Endothelial cell of umbilical vein (primary cell): ENCODE data around the gene MRPS27. TPM values are rescaled to one million over a fixed set of nuclear protein-coding genes. Genes with fewer than 3 reads are reported as not detected.

Experiments
- BruUV-seq: library from RNA; stranded (reverse); fragments of 400-500 nt; replicated peaks from 2 replicates; lab custom pipeline; 2021; lab: Mats Ljungman, UMichigan
- CTCF ChIA-PET: fragments of 300-600, 350-600 bp; sonication (Branson Sonifier 250); formaldehyde crosslinking; loops from one replicate; lab custom pipeline; 2021; ENCODE audit warnings: antibody characterized with exemption, inconsistent platforms; lab: Charles Lee
- POLR2A ChIA-PET: fragments of 300-600, 350-600 bp; sonication (Branson Sonifier 250); formaldehyde crosslinking; loops from one replicate; lab custom pipeline; 2021; ENCODE audit warnings: antibody characterized with exemption, inconsistent platforms; lab: Charles Lee
- DNase-seq: peaks from one replicate; pipeline ENCODE4 v3.0.0-alpha.2; 2011; ENCODE audit warnings: low read depth, low spot score
- FAIRE-seq: peaks from 2 replicates; lab custom pipeline; 2011; peaks lifted over from hg19 to GRCh38; lab: Jason Lieb, UNC
- H2AFZ ChIP-seq: 2 replicates; pipeline ENCODE4 v1.6.0; 2012; ENCODE audit warnings: low read depth, low read length, control low read depth, inconsistent platforms
- H3K27ac ChIP-seq: 2 replicates; pipeline ENCODE4 v1.5.1; 2011; ENCODE audit warnings: low read depth, mild to moderate bottlenecking, control low read depth, low read length, moderate library complexity; ENCODE audit not compliant: insufficient read depth
- H3K27me3 ChIP-seq, 2 experiments: 2 replicates each; pipeline versions ENCODE4 v1.6.0 to v1.6.1; 2011; ENCODE audit warnings: low read length in 2 of 2, mixed read lengths in 1 of 2; ENCODE audit not compliant: control insufficient read depth in 2 of 2, insufficient read depth in 2 of 2
- H3K36me3 ChIP-seq, 2 experiments: 2 replicates in 1 of 2; 3 replicates in 1 of 2; pipeline ENCODE4 v1.5.1; 2011; ENCODE audit warnings: low read length in 2 of 2, mild to moderate bottlenecking in 1 of 2, moderate library complexity in 1 of 2; ENCODE audit not compliant: control insufficient read depth in 2 of 2, insufficient read depth in 2 of 2; ENCODE audit errors: extremely low read depth in 1 of 2
- H3K4me1 ChIP-seq: 3 replicates; pipeline ENCODE4 v1.5.1; 2011; ENCODE audit warnings: mild to moderate bottlenecking, low read length; ENCODE audit not compliant: control insufficient read depth, insufficient read depth; ENCODE audit errors: extremely low read depth
- H3K4me2 ChIP-seq: 2 replicates; pipeline ENCODE4 v1.6.1; 2011; ENCODE audit warnings: low read length, control low read depth, mixed read lengths; ENCODE audit not compliant: insufficient read depth
- H3K4me3 ChIP-seq, 3 experiments: fragments of 200-600 bp in 1 of 3; sonication (generic), shearing (Covaris generic) in 1 of 3; replicated peaks in 1 of 3; 2 replicates each; pipeline ENCODE4 v1.5.1; 2011 to 2016; ENCODE audit warnings: control low read depth in 3 of 3, low read length in 3 of 3, mild to moderate bottlenecking in 2 of 3, inconsistent platforms in 1 of 3, low read depth in 1 of 3, moderate library complexity in 1 of 3; ENCODE audit not compliant: insufficient read depth in 1 of 3
- H3K79me2 ChIP-seq: 2 replicates; pipeline ENCODE4 v1.6.0; 2012; ENCODE audit warnings: low read length, inconsistent platforms; ENCODE audit not compliant: control insufficient read depth, insufficient read depth
- H3K9ac ChIP-seq: replicated peaks from 2 replicates; pipeline ENCODE3; 2011; ENCODE audit warnings: low read length, control low read depth; ENCODE audit not compliant: insufficient read depth; ENCODE audit errors: extremely low read depth
- H3K9me1 ChIP-seq: replicated peaks from 3 replicates; pipeline ENCODE4 v1.6.0; 2011; ENCODE audit warnings: mild to moderate bottlenecking, low read length; ENCODE audit not compliant: control insufficient read depth, insufficient read depth; ENCODE audit errors: extremely low read depth
- H3K9me3 ChIP-seq: replicated peaks from 2 replicates; pipeline ENCODE4 v1.5.1; 2012; ENCODE audit warnings: low read length, inconsistent platforms; ENCODE audit not compliant: control insufficient read depth, insufficient read depth
- H4K20me1 ChIP-seq: replicated peaks from 2 replicates; pipeline ENCODE3; 2011; ENCODE audit warnings: mild to moderate bottlenecking, low read length; ENCODE audit not compliant: control insufficient read depth, insufficient read depth; ENCODE audit errors: extremely low read depth
- EZH2 ChIP-seq: IDR thresholded peaks from 2 replicates; pipeline ENCODE4 v1.6.1; 2012; ENCODE audit warnings: borderline replicate concordance, low read depth, mild to moderate bottlenecking, moderate library complexity, low read length, inconsistent platforms; ENCODE audit not compliant: severe bottlenecking
- FOS ChIP-seq: IDR thresholded peaks from 2 replicates; pipeline ENCODE4 v1.6.1; 2011; ENCODE audit warnings: mild to moderate bottlenecking, low read length, moderate library complexity, borderline replicate concordance; ENCODE audit not compliant: insufficient read depth
- GATA2 ChIP-seq: IDR thresholded peaks from 2 replicates; pipeline ENCODE4 v1.7.0; 2011; ENCODE audit warnings: low read depth, mild to moderate bottlenecking, moderate library complexity, mixed read lengths, low read length; ENCODE audit not compliant: insufficient read length, insufficient read depth
- JUN ChIP-seq: IDR thresholded peaks from 2 replicates; pipeline ENCODE4 v1.6.1; 2011; ENCODE audit warnings: borderline replicate concordance, low read depth; ENCODE audit not compliant: insufficient read length, insufficient read depth
- MYC ChIP-seq: IDR thresholded peaks from one replicate; pipeline ENCODE4 v1.6.1; 2011; ENCODE audit warnings: mild to moderate bottlenecking, low read depth, low read length
- POLR2A ChIP-seq: IDR thresholded peaks from 2 replicates; pipeline ENCODE4 v1.6.1; 2012; ENCODE audit warnings: low read depth, mild to moderate bottlenecking, control low read depth, low read length
- POLR2AphosphoS5 ChIP-seq: IDR thresholded peaks from 2 replicates; pipeline ENCODE4 v1.6.1; 2012; ENCODE audit warnings: low read depth, mild to moderate bottlenecking, control low read depth, low read length, moderate library complexity; ENCODE audit not compliant: insufficient read depth
- dilution Hi-C: fragments of 300-500 bp; cut with MboI; formaldehyde crosslinking; loops from one replicate; pipeline ENCODE4 v1.15.0; 2019; ENCODE audit warnings: low sequenced_read_pairs; ENCODE audit not compliant: extremely low pct_ligation_motif_present
- intact Hi-C: fragments of 100-400 bp; cut with micrococcal nuclease; formaldehyde crosslinking; loops from one replicate; pipeline ENCODE4 v1.10.0; 2022
- polyA plus RNA-seq, 4 experiments: library from polyadenylated mRNA; depleted of rRNA in 3 of 4; stranded (reverse) in 3 of 4; unstranded in 1 of 4; fragments of >200 nt; gene quantifications; 2 replicates each; pipeline versions ENCODE4 v1.2.1 to v1.2.3, GENCODE V29; 2011 to 2012; ENCODE audit warnings: missing spikeins in 1 of 4
- total RNA-seq: library from RNA; stranded (reverse); gene quantifications from 2 replicates; pipeline ENCODE4 v1.2.3, GENCODE V29; 2021
- TF ChIP-seq, protein P1 (sequence below), 2 donors: IDR thresholded peaks; 1 replicate in 1 of 2; 2 replicates in 1 of 2; pipeline ENCODE4 v1.5.1; 2011; ENCODE audit warnings: low read length in 2 of 2, mild to moderate bottlenecking in 2 of 2, moderate library complexity in 2 of 2, control low read depth in 1 of 2, inconsistent platforms in 1 of 2, low read depth in 1 of 2; ENCODE audit not compliant: insufficient read depth in 1 of 2; ENCODE audit errors: extremely low read depth in 1 of 2
- TF ChIP-seq, protein P2 (sequence below): IDR thresholded peaks from 2 replicates; pipeline ENCODE4 v1.6.1; 2011; ENCODE audit not compliant: insufficient read depth, insufficient read length

Gene MRPS27
- total and polyA plus RNA-seq, 2 donors (not counting 3 experiments of a cell fraction or from before 2014, with no cell fraction given), result 56.0 to 67.1 TPM

DNA sequence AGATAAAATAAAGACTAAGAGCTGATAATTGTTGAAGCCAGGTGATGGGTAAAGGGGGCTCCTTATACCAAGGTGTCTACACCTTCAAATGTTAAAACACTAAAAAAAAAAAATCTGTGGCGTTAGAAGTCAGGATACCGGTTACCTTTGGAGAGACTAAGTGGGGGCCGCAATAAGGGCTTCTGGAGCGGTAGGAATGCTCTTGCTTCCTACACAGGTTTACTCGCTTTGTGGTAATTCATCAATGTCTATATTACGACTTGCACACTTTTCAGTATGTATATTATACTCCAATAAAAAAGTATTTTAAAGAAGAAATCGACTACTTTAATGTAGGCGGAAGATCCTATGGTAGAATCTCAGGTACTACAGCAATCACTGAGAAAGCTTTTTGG lies 12.5 kb downstream of the MRPS27 start:
- no peak for FAIRE-seq
- intact Hi-C loops, result loop anchor here (5.0 kb wide), 1 partner anchor 540 kb away; no protein-coding TSS in a partner anchor
- H4K20me1 ChIP-seq, result no peaks in the 10 kb centered on the region
- H3K27me3 ChIP-seq, result no peaks in the 10 kb centered on the region
- H3K36me3 ChIP-seq, result peaks cover 6 to 7% of the 10 kb centered on the region in 2 experiments
- H3K9me1 ChIP-seq, result no peaks in the 10 kb centered on the region
- no TSS peak for BruUV-seq
- no peak for DNase-seq
- ChIA-PET POLR2A (interaction anchor here (0.6 to 1.8 kb wide), 6 partner anchors 13 to 524 kb away, joined by 3 to 8 read pairs (median 6); partner anchors contain the start of genes MRPS27 and PTCD2), CTCF (interaction anchor here (0.8 to 2.3 kb wide), 26 partner anchors 8 to 543 kb away, joined by 3 to 46 read pairs (median 6); partner anchors contain the start of genes MRPS27 and PTCD2)
- H3K79me2 ChIP-seq, result peaks cover 40% of the 10 kb centered on the region
- H3K27ac ChIP-seq, result peak overlapping the region; percentile 45
- H3K9me3 ChIP-seq, result no peaks in the 10 kb centered on the region
- H2AFZ ChIP-seq, result no peak overlapping the region
- dilution Hi-C loops, result no loop called here
- H3K4me2 ChIP-seq, result peak overlapping the region; percentile 78
- TF ChIP-seq, protein P1, sequence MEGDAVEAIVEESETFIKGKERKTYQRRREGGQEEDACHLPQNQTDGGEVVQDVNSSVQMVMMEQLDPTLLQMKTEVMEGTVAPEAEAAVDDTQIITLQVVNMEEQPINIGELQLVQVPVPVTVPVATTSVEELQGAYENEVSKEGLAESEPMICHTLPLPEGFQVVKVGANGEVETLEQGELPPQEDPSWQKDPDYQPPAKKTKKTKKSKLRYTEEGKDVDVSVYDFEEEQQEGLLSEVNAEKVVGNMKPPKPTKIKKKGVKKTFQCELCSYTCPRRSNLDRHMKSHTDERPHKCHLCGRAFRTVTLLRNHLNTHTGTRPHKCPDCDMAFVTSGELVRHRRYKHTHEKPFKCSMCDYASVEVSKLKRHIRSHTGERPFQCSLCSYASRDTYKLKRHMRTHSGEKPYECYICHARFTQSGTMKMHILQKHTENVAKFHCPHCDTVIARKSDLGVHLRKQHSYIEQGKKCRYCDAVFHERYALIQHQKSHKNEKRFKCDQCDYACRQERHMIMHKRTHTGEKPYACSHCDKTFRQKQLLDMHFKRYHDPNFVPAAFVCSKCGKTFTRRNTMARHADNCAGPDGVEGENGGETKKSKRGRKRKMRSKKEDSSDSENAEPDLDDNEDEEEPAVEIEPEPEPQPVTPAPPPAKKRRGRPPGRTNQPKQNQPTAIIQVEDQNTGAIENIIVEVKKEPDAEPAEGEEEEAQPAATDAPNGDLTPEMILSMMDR (IDR thresholded peaks at IDR 0.05; ENCODE audit: extremely low read depth in 1 of 2, insufficient read depth in 1 of 2, low read depth in 1 of 2, low read length in 2 of 2), result no peak
- no peak for TF ChIP-seq EZH2
- TF ChIP-seq, protein P2, sequence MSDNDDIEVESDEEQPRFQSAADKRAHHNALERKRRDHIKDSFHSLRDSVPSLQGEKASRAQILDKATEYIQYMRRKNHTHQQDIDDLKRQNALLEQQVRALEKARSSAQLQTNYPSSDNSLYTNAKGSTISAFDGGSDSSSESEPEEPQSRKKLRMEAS, result no peak
- no peak for TF ChIP-seq JUN
- TF ChIP-seq MYC, result no peak
- TF ChIP-seq POLR2AphosphoS5, result no peak
- no peak for TF ChIP-seq POLR2A
- TF ChIP-seq GATA2, result no peak
- TF ChIP-seq FOS, result no peak
- peak overlapping the region; percentile 30 to 77 (median 53) for H3K4me3 ChIP-seq
- peak overlapping the region; percentile 86 for H3K9ac ChIP-seq
- peaks cover 10% of the 10 kb centered on the region for H3K4me1 ChIP-seq
